Right kidney (tissue), 1 donor: ENCODE results near the gene PAK5.
A peak's percentile ranks its signal among the peaks of the same experiment; 100 is the strongest.

Experiments used
- DNase-seq: peaks from one replicate; pipeline ENCODE4 v3.0.0-alpha.2; 2016

PAK5 gene

DNA sequence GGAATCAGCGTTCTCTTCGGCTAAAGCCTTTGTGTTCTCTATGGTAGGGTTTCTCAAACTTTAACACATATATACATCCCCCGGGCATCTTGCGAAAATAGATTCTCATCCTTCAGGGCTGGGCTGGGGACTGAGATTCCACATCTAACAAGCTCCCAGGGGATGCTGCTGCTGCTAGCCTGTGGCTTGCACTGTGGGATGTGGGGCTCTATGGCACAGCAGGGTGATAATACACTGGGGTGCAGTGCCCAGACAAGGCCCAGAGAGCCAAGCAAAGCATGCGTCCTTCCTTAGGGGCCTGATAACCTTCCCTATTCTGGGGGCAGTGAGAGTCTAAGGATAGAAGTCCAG lies 222.4 kb downstream of the PAK5 start:
- DNase-seq, result no peak

DNA sequence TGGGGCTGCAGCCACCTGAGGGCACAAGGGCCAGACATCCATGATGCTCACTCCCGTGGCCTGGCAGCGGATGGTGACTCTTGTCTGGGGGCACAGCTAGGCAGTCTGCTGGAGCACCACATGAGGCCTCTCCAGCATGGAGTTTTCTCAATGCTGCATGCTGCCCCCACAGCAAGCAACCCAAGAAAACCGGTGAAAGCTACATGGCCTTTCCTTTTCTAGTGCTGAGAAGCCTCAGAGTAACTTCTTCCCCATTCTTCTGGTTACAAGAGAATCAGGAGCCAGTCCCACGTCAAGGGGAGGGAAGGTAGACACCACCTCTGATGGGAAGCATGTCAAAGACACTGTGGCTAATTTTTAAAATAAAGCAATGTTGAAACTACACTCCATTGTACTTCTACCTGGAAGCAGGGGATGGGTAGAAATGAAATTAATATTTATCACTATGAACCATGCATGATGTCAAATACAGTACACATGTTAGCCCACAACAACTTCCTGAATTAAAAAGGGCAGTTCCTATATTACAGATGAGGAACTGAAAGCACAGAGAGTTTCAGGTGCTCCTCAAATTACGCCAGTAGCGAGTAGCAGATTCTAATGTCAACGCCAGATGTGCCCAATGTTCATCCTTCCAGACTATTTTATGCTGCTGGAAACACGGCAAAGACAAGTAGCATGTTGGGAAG lies 223.0 kb downstream of the PAK5 start:
- DNase-seq, result no peak

GRCh38 chr20:9615118-9615517 lies 223.8 kb downstream of the PAK5 start:
- DNase-seq, result no peak

- no peak for DNase-seq
Measured at GRCh38 chr20:9613871-9614270, 225.0 kb downstream of the PAK5 start.

DNA sequence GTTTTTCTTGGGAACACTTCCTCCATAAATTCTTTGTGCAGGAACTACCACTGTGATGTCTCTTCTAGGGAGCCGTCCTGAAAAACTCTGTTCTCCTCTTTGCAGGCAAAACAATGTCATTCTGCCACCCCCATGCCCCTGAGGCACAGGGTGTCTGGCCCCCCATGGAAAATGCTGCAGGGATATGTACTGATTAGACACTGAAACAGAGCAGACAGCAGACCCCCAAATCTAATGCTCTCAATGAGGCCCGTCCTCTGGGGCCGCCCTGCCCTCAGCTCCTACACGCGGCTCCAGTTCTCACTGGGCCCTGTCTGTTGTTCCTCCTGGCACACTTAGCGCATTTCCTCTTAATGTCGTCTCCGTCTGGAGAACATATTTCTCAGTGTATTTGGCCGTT lies 227.0 kb downstream of the PAK5 start:
- DNase-seq, result no peak

- DNase-seq, result no peak
Measured at GRCh38 chr20:9610665-9611064, 228.2 kb downstream of the PAK5 start.

DNA sequence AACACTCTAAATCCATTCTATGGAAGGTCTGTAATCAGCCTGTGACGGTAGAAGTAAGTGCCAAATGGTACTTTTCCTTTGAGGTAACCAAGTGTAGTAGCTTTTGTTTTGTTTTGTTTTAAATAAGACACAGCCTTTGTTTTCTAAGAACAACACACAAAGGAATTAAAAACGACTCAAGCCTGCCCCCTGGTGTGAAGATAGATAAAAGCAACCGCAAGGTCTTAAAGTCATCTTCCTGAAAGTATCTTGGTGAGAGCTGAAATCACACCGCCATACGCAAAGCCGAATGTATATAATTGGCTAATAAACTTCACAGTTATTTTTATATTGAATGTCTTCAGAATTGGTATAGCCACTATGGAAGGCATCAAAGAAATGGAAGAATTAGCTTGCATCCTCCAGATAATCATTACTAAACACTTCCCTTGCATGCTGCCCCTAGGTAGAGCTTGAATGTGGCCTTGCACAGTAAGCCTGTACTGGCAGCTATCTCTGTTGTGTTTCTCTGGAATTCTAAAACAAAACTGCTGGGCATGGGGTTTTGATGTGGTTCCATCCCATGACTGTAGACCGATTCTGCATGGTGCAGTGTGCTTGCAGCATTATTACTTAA lies 228.9 kb downstream of the PAK5 start:
- DNase-seq, result peak; percentile 36

DNA sequence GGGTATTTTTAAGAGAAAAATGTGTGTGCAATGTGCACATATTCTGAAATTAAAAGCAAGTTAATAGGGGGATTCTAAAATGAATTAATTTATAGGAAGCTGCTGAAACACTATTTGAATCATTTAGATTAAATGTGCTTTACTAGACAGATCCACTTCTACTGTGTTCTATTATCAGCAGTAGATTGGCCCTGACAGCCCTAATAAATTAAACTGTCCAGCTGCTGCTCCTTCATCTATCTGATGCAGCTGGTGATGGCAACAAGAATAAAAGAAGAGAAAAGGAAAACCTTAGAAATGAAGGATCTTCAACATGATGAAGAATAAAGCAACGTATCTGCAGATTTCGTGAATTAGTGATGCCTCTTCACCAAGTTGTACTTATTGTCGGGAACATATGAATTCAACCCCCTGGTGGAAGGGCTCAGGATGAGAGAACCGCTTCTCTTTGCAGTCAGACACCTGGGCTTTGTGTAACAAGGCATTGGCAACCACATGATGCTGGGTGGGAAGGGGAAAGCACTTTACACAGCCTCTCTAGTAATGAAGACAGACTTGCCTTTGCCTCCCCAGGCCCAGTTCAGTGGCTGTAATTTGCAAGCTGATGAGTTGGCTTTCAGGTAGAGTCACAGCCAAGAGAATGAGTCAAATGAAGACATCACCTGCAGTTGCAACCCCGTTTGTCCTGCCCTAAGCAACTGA lies 230.1 kb downstream of the PAK5 start:
- no peak for DNase-seq

- no peak for DNase-seq
Measured at GRCh38 chr20:9602847-9603183, 236.1 kb downstream of the PAK5 start.

DNA sequence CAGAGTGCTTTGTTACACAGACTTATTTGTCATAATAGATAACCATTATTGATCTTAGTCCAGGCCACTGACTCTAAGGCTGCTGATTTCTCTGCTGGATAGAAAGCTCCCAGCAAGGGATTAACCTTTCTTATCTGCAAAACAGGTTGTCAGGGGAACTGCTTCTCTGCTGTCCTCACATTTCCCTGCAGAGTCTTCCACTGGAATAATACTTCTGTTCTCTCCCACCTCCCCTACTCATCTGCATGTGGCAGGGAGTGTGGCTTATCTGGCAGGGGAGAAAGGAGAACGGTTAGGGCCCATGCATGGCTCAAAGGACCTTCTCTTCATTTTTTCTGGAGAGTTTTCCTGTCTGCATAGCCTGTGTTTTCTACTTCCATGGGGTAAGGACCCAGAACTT lies 238.3 kb downstream of the PAK5 start:
- DNase-seq, result no peak

DNA sequence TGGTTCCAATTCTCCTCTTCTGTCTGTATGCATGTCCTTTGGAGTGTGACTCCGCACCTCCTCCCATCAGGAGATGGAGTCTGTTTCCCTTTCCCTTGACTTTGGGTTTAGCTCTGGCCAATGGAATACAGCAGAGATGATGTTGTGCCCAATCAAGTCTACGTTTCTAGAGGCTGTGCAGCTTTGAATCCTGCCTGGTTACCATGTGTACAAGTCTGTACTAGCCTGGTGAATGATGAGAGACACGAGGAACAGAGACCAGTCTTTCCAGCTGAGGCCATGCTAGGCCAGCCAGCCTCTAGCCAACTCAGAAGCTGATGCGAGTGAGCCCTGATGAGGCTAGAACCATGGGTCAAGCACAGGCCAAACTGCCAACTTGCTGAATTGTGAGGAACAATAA lies 241.3 kb downstream of the PAK5 start:
- DNase-seq, result no peak

DNA sequence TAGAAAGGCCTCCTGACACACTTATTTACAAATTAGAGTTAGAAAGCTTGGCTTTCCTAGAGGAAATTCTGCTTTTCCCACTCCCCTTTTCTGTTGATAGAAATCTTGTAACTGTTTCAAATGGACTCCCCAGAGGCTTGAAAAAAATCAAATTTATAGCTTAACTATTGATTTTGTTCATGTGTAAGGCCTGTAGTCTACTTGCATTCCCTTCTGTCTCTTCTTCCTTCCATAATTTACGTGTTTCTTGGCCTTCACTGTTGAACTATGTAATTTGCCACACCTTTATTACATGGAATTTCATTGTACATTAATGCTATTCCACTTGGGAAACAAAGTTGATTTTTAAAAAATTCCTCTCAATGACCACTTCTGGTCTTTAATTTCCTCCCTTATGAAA lies 243.1 kb downstream of the PAK5 start:
- no peak for DNase-seq

- DNase-seq, result no peak
Measured at GRCh38 chr20:9594284-9594875, 244.5 kb downstream of the PAK5 start.

GRCh38 chr20:9592419-9592818 lies 246.5 kb downstream of the PAK5 start:
- DNase-seq, result no peak

GRCh38 chr20:9591080-9591479 lies 247.8 kb downstream of the PAK5 start:
- DNase-seq, result no peak

DNA sequence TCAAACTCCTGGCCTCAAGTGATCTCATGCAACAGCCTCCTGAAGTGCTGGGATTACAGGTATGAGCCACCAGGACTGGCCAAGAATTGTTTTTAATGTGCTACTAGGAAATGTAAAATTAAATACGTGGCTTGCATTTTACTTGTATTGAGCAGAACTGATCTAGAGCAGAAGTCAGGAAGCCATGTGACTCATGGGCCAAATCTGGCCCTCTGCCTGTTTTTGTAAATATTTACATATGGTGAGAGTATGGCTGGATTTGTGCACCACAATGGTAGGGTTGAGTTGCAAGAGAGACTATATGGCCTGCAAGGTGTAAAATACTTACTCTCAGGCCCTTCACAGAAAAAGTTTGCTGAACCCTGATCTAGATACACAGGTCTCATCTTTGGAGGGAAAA lies 248.7 kb downstream of the PAK5 start:
- no peak for DNase-seq

- no peak for DNase-seq
Measured at GRCh38 chr20:9588706-9589105, 250.2 kb downstream of the PAK5 start.

GRCh38 chr20:9583151-9583550 lies 255.7 kb downstream of the PAK5 start:
- DNase-seq, result no peak

GRCh38 chr20:9582137-9582536 lies 256.7 kb downstream of the PAK5 start:
- no peak for DNase-seq

DNA sequence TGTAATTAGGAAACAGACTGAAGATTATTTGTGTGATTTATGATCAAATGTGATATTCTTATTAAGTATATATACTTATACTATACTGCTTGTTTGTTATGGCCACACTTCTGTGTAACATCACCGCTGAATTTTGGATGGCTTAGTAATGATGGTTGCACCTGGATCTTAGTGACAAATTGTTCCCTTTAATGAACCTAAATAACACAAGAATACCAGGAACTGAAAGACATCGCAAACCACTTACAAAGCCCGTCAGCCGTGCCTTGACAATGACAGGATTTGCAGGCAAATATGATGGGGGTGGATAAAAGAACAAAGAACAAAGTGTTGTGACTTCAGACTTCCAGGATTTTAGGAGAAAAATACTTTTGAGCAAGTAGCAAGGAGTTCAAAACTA lies 257.4 kb downstream of the PAK5 start:
- DNase-seq, result no peak

DNA sequence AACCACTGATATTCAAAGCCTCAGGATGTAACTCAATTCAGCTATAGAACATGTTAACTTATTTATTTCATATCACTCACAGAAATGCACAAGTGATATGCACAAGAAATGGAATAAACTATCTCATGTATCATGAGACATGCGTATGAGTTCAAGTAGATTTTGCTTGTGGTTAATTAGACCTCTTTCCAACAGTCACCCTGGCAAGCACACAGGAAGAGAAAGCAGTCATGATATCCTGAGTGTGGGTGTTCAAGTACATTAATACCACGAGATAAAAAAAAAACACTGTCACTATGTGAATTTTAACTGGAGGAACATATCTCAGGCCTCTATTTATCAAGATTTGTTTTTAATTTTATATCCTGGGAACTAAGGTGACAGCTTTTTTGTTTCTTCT lies 260.3 kb downstream of the PAK5 start:
- DNase-seq, result no peak

DNA sequence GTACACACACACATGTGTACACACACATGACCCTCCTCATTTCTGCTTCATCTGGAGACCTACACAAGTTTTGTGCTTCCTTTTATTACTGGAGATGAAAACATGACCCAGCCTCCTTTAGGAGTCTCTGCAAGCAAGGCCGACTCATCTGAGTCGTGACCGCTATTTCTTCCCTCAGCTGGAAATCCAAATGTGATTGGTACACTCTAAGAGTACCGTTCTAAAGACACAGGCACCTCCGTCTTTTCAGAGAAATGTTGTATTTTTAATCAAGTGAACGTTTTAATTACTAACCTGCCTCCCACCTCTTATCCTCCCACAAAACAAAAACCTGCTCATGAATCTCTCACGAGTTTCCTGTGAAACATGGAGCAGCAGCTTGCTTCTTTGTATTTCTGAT lies 261.5 kb downstream of the PAK5 start:
- no peak for DNase-seq

DNA sequence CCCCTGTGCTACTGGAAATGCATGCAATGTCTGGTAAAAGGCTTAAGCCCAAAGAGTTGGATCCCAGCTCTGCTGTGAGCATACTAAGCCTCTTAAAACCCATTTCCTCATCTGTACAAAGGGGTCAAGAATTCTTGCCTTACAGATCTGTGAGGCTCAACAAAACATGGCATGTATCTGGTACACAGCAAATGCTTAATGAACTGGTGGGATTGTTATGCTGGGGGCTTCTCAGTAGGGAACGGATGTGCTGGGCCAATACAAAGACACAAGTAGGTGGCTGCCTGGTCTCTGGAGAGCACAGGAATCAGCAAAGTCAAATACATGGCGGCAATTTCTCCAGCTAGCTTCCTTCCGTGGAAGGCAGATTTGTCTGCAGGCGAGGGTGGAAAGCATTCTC lies 262.2 kb downstream of the PAK5 start:
- no peak for DNase-seq

DNA sequence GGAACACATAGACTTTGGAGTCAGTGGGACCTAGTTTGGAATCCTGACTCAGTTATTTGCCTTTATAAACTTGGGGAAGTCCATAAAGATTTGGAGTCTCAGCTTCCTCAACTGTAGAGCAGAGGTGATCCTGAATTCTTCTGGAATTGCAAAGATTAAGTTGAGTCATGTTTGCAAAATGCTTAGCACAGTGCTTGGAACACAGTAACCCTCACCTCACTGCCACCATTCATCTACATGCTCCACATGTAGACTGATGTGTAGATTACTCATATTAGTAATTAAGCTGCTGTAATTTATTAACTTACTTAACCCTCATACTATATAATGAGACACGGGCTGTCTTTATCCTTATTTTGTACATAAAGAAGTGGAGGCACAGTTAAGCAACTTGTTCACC lies 263.0 kb downstream of the PAK5 start:
- no peak for DNase-seq
